HepG2 (cell line): Measurements from ENCODE around the gene AMER2. TPM values are rescaled to one million over a fixed set of nuclear protein-coding genes. Genes with fewer than 3 reads are reported as not detected.

Experiments used
- ATAC-seq: fragments of 200-7000 bp; cut with Tn5 transposase; 3 replicates; pipeline ENCODE4 v1.9.1; 2020; ENCODE audit warnings: mild to moderate bottlenecking, moderate library complexity
- BruUV-seq: library from RNA; stranded (reverse); fragments of 400-500 nt; replicated peaks from 2 replicates; lab custom pipeline; 2021; lab: Mats Ljungman, UMichigan
- CTCF ChIA-PET: fragments of 300-600 bp; formaldehyde crosslinking; extraction: SDS; loops from one replicate; lab custom pipeline; 2021; ENCODE audit warnings: low total read pairs, inconsistent platforms, low intra/inter-chr PET ratio; lab: Yijun Ruan, JAX
- POLR2A ChIA-PET: fragments of 350-600 bp; sonication (Branson Sonifier 250); formaldehyde crosslinking; loops from one replicate; lab custom pipeline; 2020; ENCODE audit warnings: antibody characterized with exemption, inconsistent platforms; lab: Yijun Ruan, JAX
- DNase-seq: peaks from one replicate; pipeline ENCODE4 v3.0.0-alpha.2; 2015; ENCODE audit warnings: low spot score
- FAIRE-seq: peaks from 3 replicates; lab custom pipeline; 2011; peaks lifted over from hg19 to GRCh38; lab: Jason Lieb, UNC
- H2AFZ ChIP-seq: one replicate; pipeline ENCODE4 v1.6.1; 2011; ENCODE audit warnings: low read length, inconsistent platforms
- H3K27ac ChIP-seq: fragments of 300-600 bp; 3 replicates; pipeline ENCODE4 v1.8.0; 2011; ENCODE audit warnings: mixed run types, mild to moderate bottlenecking, mixed read lengths, low read length, inconsistent platforms; ENCODE audit not compliant: insufficient read depth; ENCODE audit errors: extremely low read length
- H3K27me3 ChIP-seq, 2 experiments: fragments of 200-600 bp in 1 of 2; 2 replicates in 1 of 2; 3 replicates in 1 of 2; pipeline versions ENCODE4 v1.6.0 to v1.8.0; 2011; ENCODE audit warnings: low read length in 2 of 2, mild to moderate bottlenecking in 2 of 2, moderate library complexity in 2 of 2, inconsistent platforms in 1 of 2; ENCODE audit not compliant: insufficient read depth in 2 of 2, control insufficient read depth in 1 of 2
- H3K36me3 ChIP-seq, 2 experiments: fragments of 200-600 bp in 1 of 2; replicated peaks in 1 of 2; 2 replicates in 1 of 2; 3 replicates in 1 of 2; pipeline versions ENCODE4 v1.5.1 to v1.8.0; 2011; ENCODE audit warnings: low read length in 2 of 2, inconsistent platforms in 1 of 2; ENCODE audit not compliant: insufficient read depth in 2 of 2, control insufficient read depth in 1 of 2
- H3K4me1 ChIP-seq: 2 replicates; pipeline ENCODE4 v1.5.1; 2012; ENCODE audit warnings: low read length, inconsistent platforms; ENCODE audit not compliant: insufficient read depth
- H3K4me2 ChIP-seq: 2 replicates; pipeline ENCODE4 v1.6.0; 2011; ENCODE audit warnings: low read depth, low read length, inconsistent platforms
- H3K4me3 ChIP-seq, 3 experiments: fragments of 200-600 bp in 1 of 3; sonication (generic), shearing (Covaris generic) in 1 of 3; replicated peaks in 1 of 3; 2 replicates each; pipeline ENCODE4 v1.5.1; 2011 to 2016; ENCODE audit warnings: low read length in 3 of 3, inconsistent platforms in 2 of 3, low read depth in 2 of 3, mild to moderate bottlenecking in 2 of 3, control low read depth in 1 of 3, mixed read lengths in 1 of 3; ENCODE audit not compliant: insufficient read depth in 1 of 3
- H3K79me2 ChIP-seq: one replicate; pipeline ENCODE4 v1.6.1; 2011; ENCODE audit warnings: low read length, inconsistent platforms; ENCODE audit not compliant: insufficient read depth
- H3K9ac ChIP-seq: 2 replicates; pipeline ENCODE4 v1.6.0; 2011; ENCODE audit warnings: mild to moderate bottlenecking, low read depth, low read length, inconsistent platforms; ENCODE audit not compliant: insufficient read depth
- H3K9me3 ChIP-seq: 2 replicates; pipeline ENCODE4 v1.5.1; 2012; ENCODE audit warnings: mild to moderate bottlenecking, low read length
- H4K20me1 ChIP-seq: 2 replicates; pipeline ENCODE4 v1.6.0; 2011; ENCODE audit warnings: inconsistent platforms, mild to moderate bottlenecking, low read length, moderate library complexity; ENCODE audit not compliant: insufficient read depth
- SKI ChIP-seq: fragments of 450-650 bp; IDR thresholded peaks from one replicate; pipeline ENCODE4 v1.6.1; 2018; ENCODE audit warnings: mild to moderate bottlenecking; ENCODE audit not compliant: partially characterized antibody
- ZBTB49 ChIP-seq: sonication (generic); formaldehyde crosslinking; IDR thresholded peaks from 2 replicates; pipeline ENCODE4 v1.4.0; 2020; ENCODE audit warnings: missing genetic modification reagents, borderline replicate concordance
- ZSCAN21 ChIP-seq: sonication (generic); formaldehyde crosslinking; IDR thresholded peaks from 2 replicates; pipeline ENCODE4 v1.8.0; 2022; ENCODE audit warnings: mild to moderate bottlenecking, missing genetic modification reagents, moderate library complexity, borderline replicate concordance
- WGBS: methylation state at CpG from one replicate; pipeline ENCODE4 v1.1.6; 2017; ENCODE audit warnings: low lambda C conversion rate; 5-methylcytosine and 5-hydroxymethylcytosine counted together
- in situ Hi-C: cut with HindIII; loops from 2 replicates; pipeline ENCODE4 v1.10.0; 2017; ENCODE audit warnings: low pct_unique_long_range_greater_than_20kb; ENCODE audit not compliant: extremely low pct_ligation_motif_present
- intact Hi-C: fragments of 100-400 bp; cut with micrococcal nuclease; formaldehyde crosslinking; loops from one replicate; pipeline ENCODE4 v1.10.0; 2022; ENCODE audit not compliant: unreplicated experiment
- polyA plus RNA-seq, 8 experiments: library from polyadenylated mRNA; depleted of rRNA in 3 of 8; stranded (reverse) in 7 of 8; unstranded in 1 of 8; fragments of >200 nt; fragmentation: Illumina TruSeq in 4 of 8; extraction: Trizol in 4 of 8; gene quantifications; 2 replicates each; pipeline versions ENCODE4 v1.2.1 to v1.2.3, GENCODE V29; 2011 to 2016; ENCODE audit warnings: low read depth in 4 of 8, missing spikeins in 1 of 8, mixed read lengths in 1 of 8; ENCODE audit not compliant: insufficient read depth in 1 of 8
- total RNA-seq, 5 experiments: library from RNA; depleted of rRNA; stranded (reverse); fragments of >200 nt; fragmentation: Illumina TruSeq; extraction: Trizol; gene quantifications; 2 replicates each; pipeline ENCODE4 v1.2.3, GENCODE V29; 2016; ENCODE audit warnings: low read depth in 1 of 5
- TF ChIP-seq, protein P1 (sequence below): sonication (generic); formaldehyde crosslinking; IDR thresholded peaks from 2 replicates; pipeline ENCODE4 v1.5.0; 2020; ENCODE audit warnings: missing genetic modification reagents

Gene AMER2
- total and polyA plus RNA-seq, 2 of the 13 experiments (the other 11 are each of a cell fraction or from before 2014, with no cell fraction given) = not detected

DNA sequence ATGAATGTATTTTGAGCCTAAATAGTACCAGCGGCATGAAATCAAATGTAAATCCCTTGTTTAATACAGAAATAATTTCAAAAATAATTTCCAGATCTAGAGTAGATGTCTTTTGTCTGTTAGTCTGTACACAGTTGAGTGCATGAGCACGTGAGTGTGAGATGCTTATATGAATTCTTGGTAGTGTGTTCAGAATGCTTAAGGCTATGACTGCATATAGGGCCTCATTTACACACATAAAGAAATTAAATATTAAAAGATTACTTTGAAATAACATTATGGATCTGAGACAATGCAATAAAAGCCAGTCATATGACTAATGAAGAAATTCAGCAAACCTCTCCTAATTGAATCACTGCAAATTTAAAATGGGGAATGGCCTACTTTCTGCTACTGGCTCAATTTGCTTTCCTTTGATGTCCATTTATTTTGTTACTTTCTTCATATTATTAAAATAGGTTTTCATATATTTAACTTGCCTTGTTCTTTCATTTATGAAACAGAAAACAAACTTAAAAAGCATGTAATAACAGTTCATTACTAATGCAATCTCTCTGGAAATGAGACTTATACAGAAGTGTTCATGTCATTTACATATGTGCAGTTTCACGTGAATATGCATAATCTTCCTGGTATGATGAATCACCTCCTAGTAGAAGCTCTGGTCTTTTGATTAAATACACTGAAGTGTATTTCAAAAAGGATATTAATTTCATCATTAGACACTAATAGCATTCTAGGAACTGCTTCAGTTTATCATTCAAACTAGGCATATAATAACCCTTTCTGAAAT is 4.5 kb downstream of the AMER2 start:
- no TSS peak for BruUV-seq
- no peaks in the 10 kb centered on the region for H4K20me1 ChIP-seq
- intact Hi-C loops = no loop called here
- no peak overlapping the region for H3K4me3 ChIP-seq
- 1% methylated on average over 3 of the region's 3 CpGs for WGBS
- no peak overlapping the region for H3K9ac ChIP-seq
- H3K4me1 ChIP-seq = no peaks in the 10 kb centered on the region
- H3K27ac ChIP-seq = no peak overlapping the region
- TF ChIP-seq, protein P1, sequence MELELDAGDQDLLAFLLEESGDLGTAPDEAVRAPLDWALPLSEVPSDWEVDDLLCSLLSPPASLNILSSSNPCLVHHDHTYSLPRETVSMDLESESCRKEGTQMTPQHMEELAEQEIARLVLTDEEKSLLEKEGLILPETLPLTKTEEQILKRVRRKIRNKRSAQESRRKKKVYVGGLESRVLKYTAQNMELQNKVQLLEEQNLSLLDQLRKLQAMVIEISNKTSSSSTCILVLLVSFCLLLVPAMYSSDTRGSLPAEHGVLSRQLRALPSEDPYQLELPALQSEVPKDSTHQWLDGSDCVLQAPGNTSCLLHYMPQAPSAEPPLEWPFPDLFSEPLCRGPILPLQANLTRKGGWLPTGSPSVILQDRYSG = no peak
- TF ChIP-seq ZBTB49 (CRISPR knock-in tag) = no peak
- no peak for TF ChIP-seq ZSCAN21 (CRISPR knock-in tag)
- no peak for TF ChIP-seq SKI
- FAIRE-seq (no peak), DNase-seq (no peak), ATAC-seq (no peak)
- CTCF ChIA-PET = no interaction called here
- no peak overlapping the region for H2AFZ ChIP-seq
- in situ Hi-C loops = no loop called here
- H3K36me3 ChIP-seq = no peaks in the 10 kb centered on the region
- no peak overlapping the region for H3K4me2 ChIP-seq
- no peaks in the 10 kb centered on the region for H3K9me3 ChIP-seq
- no peaks in the 10 kb centered on the region for H3K79me2 ChIP-seq
- POLR2A ChIA-PET = no interaction called here
- peaks cover 2 to 5% of the 10 kb centered on the region in 2 experiments; a peak in 3 of 5 replicates for H3K27me3 ChIP-seq
